Endodermal cell (in vitro differentiated cells): ENCODE results near the gene OSBPL9. TPM values are rescaled to one million over a fixed set of nuclear protein-coding genes. Genes with fewer than 3 reads are reported as not detected.

ENCODE experiments used
- DNase-seq: peaks from one replicate; pipeline ENCODE4 v3.0.0-alpha.2; 2017
- H3K27ac ChIP-seq: 2 replicates; pipeline ENCODE4 v1.5.1; 2013; ENCODE audit warnings: mild to moderate bottlenecking, low read depth, low read length, moderate library complexity
- H3K27me3 ChIP-seq: 2 replicates; pipeline ENCODE4 v1.6.1; 2013; ENCODE audit warnings: mild to moderate bottlenecking, low read length, moderate library complexity; ENCODE audit not compliant: insufficient read depth, control insufficient read depth, poor library complexity, severe bottlenecking
- H3K36me3 ChIP-seq: 2 replicates; pipeline ENCODE4 v1.7.0; 2013; ENCODE audit warnings: mild to moderate bottlenecking, low read length, moderate library complexity; ENCODE audit not compliant: control insufficient read depth, insufficient read depth
- H3K4me1 ChIP-seq: one replicate; pipeline ENCODE4 v1.7.0; 2013; ENCODE audit warnings: low read length; ENCODE audit not compliant: control insufficient read depth, insufficient read depth
- H3K4me3 ChIP-seq: 2 replicates; pipeline ENCODE4 v1.5.1; 2013; ENCODE audit warnings: mild to moderate bottlenecking, low read length, moderate library complexity
- H3K9ac ChIP-seq: 2 replicates; pipeline ENCODE4 v1.6.1; 2013; ENCODE audit warnings: mild to moderate bottlenecking, low read length, moderate library complexity; ENCODE audit not compliant: poor library complexity, severe bottlenecking; ENCODE audit errors: extremely low read depth
- H3K9me3 ChIP-seq: 2 replicates; pipeline ENCODE4 v1.6.1; 2013; ENCODE audit warnings: mild to moderate bottlenecking, low read length, moderate library complexity; ENCODE audit not compliant: control insufficient read depth
- H3K27ac Mint-ChIP-seq: 2 replicates; pipeline ENCODE4 v1.8.0; 2020; ENCODE audit warnings: mixed read lengths
- H3K27me3 Mint-ChIP-seq: 2 replicates; pipeline ENCODE4 v1.8.0; 2021; ENCODE audit warnings: mild to moderate bottlenecking, mixed read lengths; ENCODE audit not compliant: insufficient read depth
- H3K36me3 Mint-ChIP-seq: 2 replicates; pipeline ENCODE4 v1.8.0; 2020; ENCODE audit warnings: low read depth, mixed read lengths
- H3K4me1 Mint-ChIP-seq: 2 replicates; pipeline ENCODE4 v1.8.0; 2020; ENCODE audit warnings: mixed read lengths
- H3K4me3 Mint-ChIP-seq: 2 replicates; pipeline ENCODE4 v1.8.0; 2020; ENCODE audit warnings: mild to moderate bottlenecking, moderate library complexity, mixed read lengths
- H3K9me3 Mint-ChIP-seq: 2 replicates; pipeline ENCODE4 v1.8.0; 2020; ENCODE audit warnings: mild to moderate bottlenecking, mixed read lengths
- CTCF ChIP-seq: fragments of 200-600 bp; sonication (generic); conservative IDR thresholded peaks from 2 replicates; pipeline ENCODE4 v1.5.0; 2021; ENCODE audit warnings: antibody characterized with exemption, mild to moderate bottlenecking
- WGBS, 2 experiments: methylation state at CpG; one replicate each; pipeline versions ENCODE4 v1.1.5 to v1.1.7; 2013; ENCODE audit warnings: missing lambda C conversion rate in 2 of 2, mixed read lengths in 1 of 2; ENCODE audit not compliant: insufficient coverage in 1 of 2, insufficient read length in 1 of 2; 5-methylcytosine and 5-hydroxymethylcytosine counted together
- total RNA-seq, 2 donors: library from RNA; stranded (reverse); fragmentation: NEBNext Ultra II Directional in 1 of 2; extraction: Animal tissue kit (Norgen Biotek cat#: 25700) in 1 of 2; gene quantifications; 2 replicates in 1 of 2; 3 replicates in 1 of 2; pipeline ENCODE4 v1.2.1, GENCODE V29; 2021

OSBPL9 gene
- total RNA-seq, 2 donors from 2014 or later: 76.9 to 93.3 TPM

DNA sequence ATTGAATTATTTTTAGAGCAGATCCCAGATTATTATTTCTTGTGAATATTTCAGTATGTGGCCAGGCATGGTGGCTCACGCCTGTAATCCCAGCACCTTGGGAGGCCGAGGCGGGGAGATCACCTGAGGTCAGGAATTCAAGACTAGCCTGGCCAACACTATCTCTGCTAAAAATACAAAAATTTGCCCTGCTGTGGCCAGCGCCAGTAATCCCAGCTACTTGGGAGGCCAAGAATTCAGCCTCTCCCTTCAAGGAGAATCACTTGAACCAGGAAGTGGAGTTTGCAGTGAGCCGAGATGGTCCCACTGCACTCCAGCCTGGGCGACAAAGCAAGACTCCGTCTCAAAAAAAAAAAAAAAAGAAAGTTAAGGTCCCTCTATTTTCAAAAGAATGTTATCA, 4.3 kb downstream of the OSBPL9 start:
- DNase-seq: peak; percentile 72
- Mint-ChIP-seq H3K27ac (no peak overlapping the region), H3K27me3 (no peaks in the 10 kb centered on the region), H3K4me1 (peaks cover 28% of the 10 kb centered on the region), H3K4me3 (no peak overlapping the region), H3K36me3 (no peaks in the 10 kb centered on the region), H3K9me3 (no peaks in the 10 kb centered on the region)
- H3K9ac ChIP-seq: no peak overlapping the region
- H3K9me3 ChIP-seq: no peaks in the 10 kb centered on the region
- H3K4me3 ChIP-seq: no peak overlapping the region
- no peaks in the 10 kb centered on the region for H3K4me1 ChIP-seq
- no peaks in the 10 kb centered on the region for H3K27me3 ChIP-seq
- WGBS, 2 experiments: 84 to 90% methylated on average over 5 to 7 of the region's 7 CpGs
- no peaks in the 10 kb centered on the region for H3K36me3 ChIP-seq
- no peak overlapping the region for H3K27ac ChIP-seq
- no peak for TF ChIP-seq CTCF

GRCh38 chr1:51621841-51622454, 5.1 kb downstream of the OSBPL9 start:
- DNase-seq: no peak
- Histone ChIP-seq H3K4me1 (no peaks in the 10 kb centered on the region), H3K9ac (no peak overlapping the region), H3K27me3 (no peaks in the 10 kb centered on the region), H3K9me3 (no peaks in the 10 kb centered on the region), H3K4me3 (no peak overlapping the region), H3K27ac (no peak overlapping the region), H3K36me3 (no peaks in the 10 kb centered on the region)
- Mint-ChIP-seq H3K27me3 (no peaks in the 10 kb centered on the region), H3K36me3 (no peaks in the 10 kb centered on the region), H3K9me3 (no peaks in the 10 kb centered on the region), H3K4me1 (peaks cover 28% of the 10 kb centered on the region), H3K27ac (no peak overlapping the region), H3K4me3 (no peak overlapping the region)
- TF ChIP-seq CTCF: no peak
- WGBS, 2 experiments: 85 to 86% methylated on average over 1 to 2 of the region's 2 CpGs

GRCh38 chr1:51622455-51622913, 5.6 kb downstream of the OSBPL9 start:
- no peaks in the 10 kb centered on the region for H3K4me1 ChIP-seq
- H3K4me3 Mint-ChIP-seq: no peak overlapping the region
- peak overlapping the region; percentile 5 for H3K27ac Mint-ChIP-seq
- H3K27ac ChIP-seq: no peak overlapping the region
- H3K4me1 Mint-ChIP-seq: peaks cover 28% of the 10 kb centered on the region
- no peaks in the 10 kb centered on the region for H3K36me3 ChIP-seq
- no peaks in the 10 kb centered on the region for H3K27me3 ChIP-seq
- DNase-seq: peak; percentile 86
- no peaks in the 10 kb centered on the region for H3K9me3 Mint-ChIP-seq
- H3K27me3 Mint-ChIP-seq: no peaks in the 10 kb centered on the region
- 72 to 83% methylated on average over 1 to 2 of the region's 2 CpGs for WGBS, 2 experiments
- H3K9me3 ChIP-seq: no peaks in the 10 kb centered on the region
- H3K36me3 Mint-ChIP-seq: no peaks in the 10 kb centered on the region
- H3K4me3 ChIP-seq: no peak overlapping the region
- TF ChIP-seq CTCF: no peak
- H3K9ac ChIP-seq: no peak overlapping the region
